ENCODE data around the gene CD63. TPM values are rescaled to one million over a fixed set of nuclear protein-coding genes. Genes with fewer than 3 reads are reported as not detected.

The CD63 gene
- total RNA-seq, 1 donor from 2014 or later: 1,317 TPM

DNA sequence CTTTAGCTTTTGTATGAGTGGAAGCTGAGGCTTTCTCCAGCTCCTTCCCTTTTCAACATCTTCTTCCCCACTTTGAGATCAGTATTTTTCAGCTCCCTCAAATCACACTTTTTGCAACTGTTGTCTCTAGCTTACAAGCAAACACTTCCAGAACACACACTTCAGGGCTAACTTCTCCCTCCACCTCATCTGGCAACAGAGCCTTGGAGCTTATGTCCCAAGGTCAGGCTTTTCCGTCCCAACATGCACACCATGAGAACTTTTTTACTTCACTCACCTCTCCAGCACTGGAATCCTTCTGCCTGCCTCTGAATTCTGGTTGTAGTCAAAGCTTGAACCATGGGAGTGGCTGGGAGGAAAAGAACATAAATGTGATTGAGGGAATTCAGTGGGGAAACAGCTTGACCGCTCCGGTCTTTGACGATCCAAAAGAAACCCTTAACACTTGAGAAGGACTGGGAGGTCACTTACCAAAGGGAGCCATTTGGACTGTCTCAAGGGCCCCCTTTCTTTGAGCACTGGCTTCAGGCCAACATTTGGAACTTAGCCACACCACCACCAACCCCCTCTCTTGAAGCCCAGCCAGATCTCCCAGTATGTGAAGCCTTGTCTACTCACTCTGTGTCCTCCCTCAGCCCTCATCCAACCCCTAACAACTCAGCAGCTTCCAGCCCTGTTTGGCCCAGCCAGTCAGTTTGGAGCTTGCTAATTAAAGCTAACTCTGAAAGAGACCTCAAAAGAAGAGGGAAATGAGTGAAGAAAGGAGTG lies 16.8 kb downstream of the CD63 start:
- Mint-ChIP-seq H3K27ac (ENCODE audit: unreplicated experiment) (no peak overlapping the region), H3K9me3 (ENCODE audit: low read depth) (no peaks in the 10 kb centered on the region), H3K4me3 (ENCODE audit: unreplicated experiment) (no peak overlapping the region), H3K36me3 (ENCODE audit: low read depth) (no peaks in the 10 kb centered on the region), H3K4me1 (ENCODE audit: low read depth) (peaks cover 38% of the 10 kb centered on the region), H3K27me3 (ENCODE audit: low read depth) (peaks cover 22% of the 10 kb centered on the region)
- DNase-seq (ENCODE audit: low spot score): peak; percentile 10
- TF ChIP-seq, protein P1, sequence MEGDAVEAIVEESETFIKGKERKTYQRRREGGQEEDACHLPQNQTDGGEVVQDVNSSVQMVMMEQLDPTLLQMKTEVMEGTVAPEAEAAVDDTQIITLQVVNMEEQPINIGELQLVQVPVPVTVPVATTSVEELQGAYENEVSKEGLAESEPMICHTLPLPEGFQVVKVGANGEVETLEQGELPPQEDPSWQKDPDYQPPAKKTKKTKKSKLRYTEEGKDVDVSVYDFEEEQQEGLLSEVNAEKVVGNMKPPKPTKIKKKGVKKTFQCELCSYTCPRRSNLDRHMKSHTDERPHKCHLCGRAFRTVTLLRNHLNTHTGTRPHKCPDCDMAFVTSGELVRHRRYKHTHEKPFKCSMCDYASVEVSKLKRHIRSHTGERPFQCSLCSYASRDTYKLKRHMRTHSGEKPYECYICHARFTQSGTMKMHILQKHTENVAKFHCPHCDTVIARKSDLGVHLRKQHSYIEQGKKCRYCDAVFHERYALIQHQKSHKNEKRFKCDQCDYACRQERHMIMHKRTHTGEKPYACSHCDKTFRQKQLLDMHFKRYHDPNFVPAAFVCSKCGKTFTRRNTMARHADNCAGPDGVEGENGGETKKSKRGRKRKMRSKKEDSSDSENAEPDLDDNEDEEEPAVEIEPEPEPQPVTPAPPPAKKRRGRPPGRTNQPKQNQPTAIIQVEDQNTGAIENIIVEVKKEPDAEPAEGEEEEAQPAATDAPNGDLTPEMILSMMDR (IDR thresholded peaks at IDR 0.05): no peak

DNA sequence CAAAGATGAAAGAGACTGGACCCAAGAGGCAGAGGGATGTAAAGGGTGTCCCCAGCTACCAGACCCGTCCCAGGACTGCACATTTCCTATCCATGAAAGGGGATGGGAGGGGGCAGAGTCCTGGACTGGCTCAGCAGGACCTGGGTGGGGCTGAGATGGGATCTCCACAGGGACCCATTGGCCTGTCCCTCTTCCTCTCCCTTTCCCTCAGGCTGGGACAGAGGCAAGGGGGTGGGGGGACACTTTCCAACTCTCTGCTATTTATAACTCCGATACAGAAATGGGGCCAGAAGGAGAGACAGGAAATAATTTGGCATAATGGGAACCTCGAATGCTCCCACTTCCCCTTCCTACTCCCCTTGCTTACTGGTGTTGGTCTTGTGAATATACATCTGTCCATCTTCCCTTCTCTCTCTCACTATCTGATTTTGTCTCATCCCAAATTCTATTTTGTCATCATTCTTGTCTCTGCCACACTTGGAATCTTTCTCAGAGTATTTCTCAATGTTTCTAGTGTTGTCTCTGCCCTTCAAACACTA lies 20.0 kb downstream of the CD63 start:
- peak; percentile 22 for DNase-seq (ENCODE audit: low spot score)
- Mint-ChIP-seq H3K27ac (ENCODE audit: unreplicated experiment) (no peak overlapping the region), H3K27me3 (ENCODE audit: low read depth) (peaks cover 25% of the 10 kb centered on the region), H3K4me1 (ENCODE audit: low read depth) (peaks cover 37% of the 10 kb centered on the region), H3K4me3 (ENCODE audit: unreplicated experiment) (peak overlapping the region; percentile 75), H3K36me3 (ENCODE audit: low read depth) (no peaks in the 10 kb centered on the region), H3K9me3 (ENCODE audit: low read depth) (no peaks in the 10 kb centered on the region)
- TF ChIP-seq, protein P1 (IDR thresholded peaks at IDR 0.05): no peak

- Mint-ChIP-seq H3K36me3 (ENCODE audit: low read depth) (no peaks in the 10 kb centered on the region), H3K4me3 (ENCODE audit: unreplicated experiment) (peak within 1 kb of the TSS; percentile 75), H3K9me3 (ENCODE audit: low read depth) (no peaks in the 10 kb centered on the region), H3K4me1 (ENCODE audit: low read depth) (peaks cover 39% of the 10 kb centered on the region), H3K27me3 (ENCODE audit: low read depth) (peaks cover 25% of the 10 kb centered on the region), H3K27ac (ENCODE audit: unreplicated experiment) (peak within 1 kb of the TSS; percentile 36)
- peak; percentile 86 for DNase-seq (ENCODE audit: low spot score)
- TF ChIP-seq, protein P1 (IDR thresholded peaks at IDR 0.05): no peak
Measured at GRCh38 chr12:55707841-55708694, 20.7 kb downstream of the CD63 start, which contains the start of gene ITGA7. TSS of gene ITGA7 (minus strand) at chr12:55707904. CDS start at chr12:55707682, 222 bp downstream.

GRCh38 chr12:55707219-55707671 lies 21.6 kb downstream of the CD63 start:
- peak; percentile 76 for DNase-seq (ENCODE audit: low spot score)
- peak overlapping the region; percentile 75 for H3K4me3 Mint-ChIP-seq (ENCODE audit: unreplicated experiment)

More at GRCh38 chr12:55707219-55707671, 21.6 kb downstream of the CD63 start:
- Mint-ChIP-seq H3K27me3 (ENCODE audit: low read depth) (peaks cover 23% of the 10 kb centered on the region), H3K27ac (ENCODE audit: unreplicated experiment) (no peak overlapping the region), H3K4me1 (ENCODE audit: low read depth) (peaks cover 39% of the 10 kb centered on the region), H3K36me3 (ENCODE audit: low read depth) (no peaks in the 10 kb centered on the region), H3K9me3 (ENCODE audit: low read depth) (no peaks in the 10 kb centered on the region)
- TF ChIP-seq, protein P1 (IDR thresholded peaks at IDR 0.05): no peak
